ENCODE results near the gene ILKAP. TPM values are rescaled to one million over a fixed set of nuclear protein-coding genes. Genes with fewer than 3 reads are reported as not detected.

Gene ILKAP, protein sequence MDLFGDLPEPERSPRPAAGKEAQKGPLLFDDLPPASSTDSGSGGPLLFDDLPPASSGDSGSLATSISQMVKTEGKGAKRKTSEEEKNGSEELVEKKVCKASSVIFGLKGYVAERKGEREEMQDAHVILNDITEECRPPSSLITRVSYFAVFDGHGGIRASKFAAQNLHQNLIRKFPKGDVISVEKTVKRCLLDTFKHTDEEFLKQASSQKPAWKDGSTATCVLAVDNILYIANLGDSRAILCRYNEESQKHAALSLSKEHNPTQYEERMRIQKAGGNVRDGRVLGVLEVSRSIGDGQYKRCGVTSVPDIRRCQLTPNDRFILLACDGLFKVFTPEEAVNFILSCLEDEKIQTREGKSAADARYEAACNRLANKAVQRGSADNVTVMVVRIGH
- 10 to 100 TPM; 32.2 to 34.9 TPM for total RNA-seq
- long read RNA-seq, donor 1, transcript ILKAP-201 (12 exons, 1,490 nt): major isoform, 9 of 13 reads
- long read RNA-seq, donor 1, partial matches to known transcripts: 0 of 13 reads
- long read RNA-seq, donor 1, other reads (novel, unspliced or antisense): 4 of 13 reads
- long read RNA-seq, donor 2, transcript ILKAP-201 (12 exons, 1,490 nt): major isoform, 112 of 147 reads
- long read RNA-seq, donor 2, partial matches to known transcripts: 4 of 147 reads
- long read RNA-seq, donor 2, other reads (novel, unspliced or antisense): 30 of 147 reads

DNA sequence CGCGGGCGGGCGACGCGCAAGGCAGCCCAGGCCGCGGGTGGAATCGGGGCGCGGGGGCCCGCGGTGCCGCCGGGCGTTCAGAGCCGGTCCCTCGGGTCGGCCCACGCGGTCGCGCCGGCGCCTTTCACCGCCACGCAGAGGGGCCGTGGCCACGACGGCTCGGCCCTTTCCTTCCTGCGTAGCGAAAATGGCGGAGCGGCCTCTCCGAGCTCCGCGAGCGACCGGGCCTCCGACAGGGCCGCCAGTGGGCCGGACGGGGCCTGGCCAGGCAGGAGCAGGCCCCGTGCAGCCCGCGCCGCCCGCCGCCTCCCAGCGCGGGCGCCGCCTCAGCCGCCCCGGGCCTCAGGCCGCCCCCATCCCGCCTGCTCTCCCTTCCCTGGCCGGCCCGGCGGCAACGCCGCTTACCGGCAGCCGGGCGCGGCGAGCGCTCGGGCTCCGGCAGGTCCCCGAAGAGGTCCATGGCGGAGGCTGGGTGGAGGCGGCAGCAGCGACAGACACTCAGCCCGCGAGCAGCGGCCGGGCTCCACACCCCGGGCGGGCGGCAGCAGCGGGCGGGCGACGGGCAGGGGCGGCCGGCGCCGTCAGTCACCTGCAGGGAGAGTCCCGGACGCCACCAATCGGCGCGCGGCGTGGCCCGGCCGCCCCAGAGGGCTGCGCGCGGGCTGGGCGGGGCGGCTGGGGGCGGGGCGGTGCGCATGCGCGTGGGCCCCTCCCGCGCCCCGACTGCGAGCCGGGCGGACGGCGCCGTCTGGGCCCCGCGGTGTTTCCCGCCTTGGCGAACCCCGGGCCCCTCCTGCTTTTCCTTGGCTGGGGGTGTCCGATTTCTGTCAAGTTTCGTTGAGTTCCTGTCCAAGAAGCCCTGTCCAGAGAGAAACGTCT lies at the start of gene ILKAP:
Gene ILKAP (minus strand): TSS at position 602 of the 879 bp plus-strand sequence. CDS start 142 bp downstream, at position 460.
- intact Hi-C loops (cut with DNase I): no loop called here
- peak; percentile 96 for DNase-seq (ENCODE audit: low spot score)

DNA sequence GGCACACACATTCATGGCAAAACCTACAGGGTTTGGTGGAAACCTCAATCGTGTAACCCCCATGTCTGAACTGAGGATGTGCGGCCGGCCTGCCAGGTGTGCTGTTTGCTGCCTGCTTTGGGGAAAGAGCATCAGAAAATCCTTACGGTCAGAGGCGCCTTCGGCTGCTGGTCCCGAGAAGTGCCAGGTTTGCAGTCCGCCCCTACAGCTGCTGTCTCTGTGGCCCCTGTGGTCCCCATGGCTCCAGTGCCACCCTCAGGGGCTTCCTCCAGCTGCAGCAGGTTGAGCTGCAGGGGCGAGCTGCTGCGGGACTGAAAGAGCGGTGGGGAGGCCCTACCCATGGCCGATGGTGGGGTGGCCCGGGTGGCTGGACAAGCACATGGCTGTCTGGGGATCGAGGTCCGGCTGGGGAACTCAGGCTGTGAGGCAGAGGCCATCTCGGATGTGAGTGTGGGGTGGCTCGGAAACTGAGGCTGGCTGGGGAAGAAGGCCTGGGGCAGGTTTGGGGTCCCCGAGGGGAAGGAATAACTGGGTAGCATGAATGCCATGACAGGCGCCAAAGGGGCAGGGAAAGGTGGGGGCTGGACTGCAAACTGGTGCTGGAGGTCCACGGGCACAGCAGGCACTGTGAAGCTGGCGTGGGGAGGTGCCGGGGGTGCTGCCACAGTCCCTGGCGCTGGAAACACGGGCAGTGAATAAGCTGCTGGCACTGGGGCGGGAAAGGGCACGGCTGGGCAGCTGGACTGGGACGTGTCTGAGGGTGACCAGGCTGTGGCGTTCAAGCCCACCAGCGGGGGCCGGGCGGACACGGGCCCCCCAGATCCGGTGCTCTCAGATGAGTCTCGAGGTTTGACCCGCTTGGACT lies 49.5 kb upstream of the ILKAP start:
- intact Hi-C loops (cut with DNase I): loop anchor here in 1 of 2 donors (10.0 kb wide), 1 partner anchor 128 kb away; no protein-coding TSS in a partner anchor
- peak; percentile 70 for DNase-seq (ENCODE audit: low spot score)

DNA sequence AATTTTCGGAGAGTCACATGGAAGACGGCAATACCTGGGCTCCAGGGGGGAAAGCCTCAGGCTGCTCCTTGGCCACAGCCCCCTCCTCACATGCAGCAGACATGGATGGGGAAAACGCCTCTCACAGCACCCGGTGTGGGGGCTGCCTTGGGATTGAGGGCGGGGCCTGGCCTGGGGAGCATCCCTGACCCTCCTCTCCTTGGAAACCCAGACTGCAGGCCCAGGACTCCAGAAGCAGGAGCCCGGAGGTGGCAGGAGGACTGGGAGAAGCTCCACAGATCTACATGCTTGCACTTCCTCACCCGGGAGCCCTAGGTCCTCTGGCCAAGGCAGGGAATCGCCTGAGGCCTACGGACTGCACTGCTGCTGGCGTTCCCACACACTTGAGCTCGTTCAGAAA lies 48.5 kb upstream of the ILKAP start:
- intact Hi-C loops (cut with DNase I): loop anchor here in 1 of 2 donors (10.0 kb wide), 1 partner anchor 127 kb away; no protein-coding TSS in a partner anchor
- DNase-seq (ENCODE audit: low spot score): peak; percentile 37

DNA sequence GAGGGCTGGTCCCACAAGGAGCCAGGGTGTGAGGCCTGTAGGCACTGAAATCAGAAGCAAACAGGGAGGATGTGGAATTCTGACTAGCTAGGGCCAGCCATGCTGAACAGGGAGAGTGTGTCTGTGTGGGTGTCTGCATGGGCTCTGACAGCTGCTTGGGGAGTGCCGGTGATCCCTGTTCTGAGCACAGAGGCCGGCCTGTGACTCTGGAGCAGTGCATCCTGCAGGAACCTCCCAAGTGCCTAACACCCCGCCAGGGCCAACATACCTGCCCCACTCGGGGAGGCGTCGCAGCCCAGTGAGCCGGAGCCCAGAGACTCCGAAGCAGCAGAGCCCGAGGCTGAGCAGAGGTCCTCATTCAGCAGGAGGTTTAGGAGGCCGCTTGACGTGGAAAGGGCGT lies 47.8 kb upstream of the ILKAP start:
- intact Hi-C loops (cut with DNase I): loop anchor here in 1 of 2 donors (10.0 kb wide), 1 partner anchor 127 kb away; no protein-coding TSS in a partner anchor
- DNase-seq (ENCODE audit: low spot score): peak; percentile 71

DNA sequence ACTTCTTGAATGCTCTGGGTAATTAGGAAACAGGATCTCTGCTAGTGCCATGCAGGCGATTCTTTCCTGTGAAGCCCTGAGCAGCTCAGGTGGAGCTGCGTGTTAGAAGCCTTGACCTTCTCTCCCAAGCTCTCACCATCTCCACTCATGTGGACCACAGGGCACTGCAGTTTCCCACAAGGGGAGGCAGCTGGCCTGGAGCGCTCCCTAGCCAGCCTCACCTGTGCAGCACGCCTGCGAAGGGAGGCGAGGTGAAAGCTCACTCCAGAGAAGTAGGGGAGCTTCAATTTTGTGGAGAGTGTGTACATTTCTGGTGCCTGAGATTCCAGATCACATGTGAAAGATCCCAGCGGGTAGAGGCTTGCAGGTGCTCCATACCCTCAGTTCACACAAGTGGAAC lies 47.4 kb upstream of the ILKAP start:
- peak; percentile 66 for DNase-seq (ENCODE audit: low spot score)
- intact Hi-C loops (cut with DNase I): loop anchor here in 1 of 2 donors (10.0 kb wide), 1 partner anchor 126 kb away; no protein-coding TSS in a partner anchor

DNA sequence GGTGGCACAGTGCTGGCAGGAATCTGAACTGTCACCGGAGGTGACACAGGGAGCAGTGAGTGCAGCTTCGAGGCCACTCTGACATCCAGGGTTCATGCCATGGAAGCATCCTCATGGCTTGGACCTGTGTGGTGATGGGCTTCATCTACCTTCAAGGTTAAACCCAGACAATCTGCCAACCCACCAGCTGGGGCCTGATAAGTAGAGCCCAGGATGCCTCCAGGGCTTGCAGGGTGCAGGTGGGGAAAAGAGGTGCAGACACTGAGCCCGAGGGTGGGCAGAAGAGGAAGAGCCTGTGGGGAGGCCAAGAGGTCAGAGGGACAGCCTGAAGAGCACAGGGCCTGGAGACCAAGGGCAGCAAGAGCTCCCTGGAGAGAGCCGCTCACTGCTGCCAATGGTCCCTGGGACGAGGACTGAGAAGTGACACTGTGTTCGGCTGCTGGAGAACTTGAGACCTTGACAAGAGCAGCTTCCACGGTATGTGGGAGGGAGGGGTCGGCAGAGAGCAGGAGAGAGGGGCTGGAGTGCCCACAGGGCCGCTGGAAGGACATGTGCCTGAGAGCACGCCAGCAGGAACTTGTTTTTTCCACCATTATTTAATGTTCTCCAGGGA lies 44.5 kb upstream of the ILKAP start:
- peak; percentile 55 for DNase-seq (ENCODE audit: low spot score)
- intact Hi-C loops (cut with DNase I): no loop called here

DNA sequence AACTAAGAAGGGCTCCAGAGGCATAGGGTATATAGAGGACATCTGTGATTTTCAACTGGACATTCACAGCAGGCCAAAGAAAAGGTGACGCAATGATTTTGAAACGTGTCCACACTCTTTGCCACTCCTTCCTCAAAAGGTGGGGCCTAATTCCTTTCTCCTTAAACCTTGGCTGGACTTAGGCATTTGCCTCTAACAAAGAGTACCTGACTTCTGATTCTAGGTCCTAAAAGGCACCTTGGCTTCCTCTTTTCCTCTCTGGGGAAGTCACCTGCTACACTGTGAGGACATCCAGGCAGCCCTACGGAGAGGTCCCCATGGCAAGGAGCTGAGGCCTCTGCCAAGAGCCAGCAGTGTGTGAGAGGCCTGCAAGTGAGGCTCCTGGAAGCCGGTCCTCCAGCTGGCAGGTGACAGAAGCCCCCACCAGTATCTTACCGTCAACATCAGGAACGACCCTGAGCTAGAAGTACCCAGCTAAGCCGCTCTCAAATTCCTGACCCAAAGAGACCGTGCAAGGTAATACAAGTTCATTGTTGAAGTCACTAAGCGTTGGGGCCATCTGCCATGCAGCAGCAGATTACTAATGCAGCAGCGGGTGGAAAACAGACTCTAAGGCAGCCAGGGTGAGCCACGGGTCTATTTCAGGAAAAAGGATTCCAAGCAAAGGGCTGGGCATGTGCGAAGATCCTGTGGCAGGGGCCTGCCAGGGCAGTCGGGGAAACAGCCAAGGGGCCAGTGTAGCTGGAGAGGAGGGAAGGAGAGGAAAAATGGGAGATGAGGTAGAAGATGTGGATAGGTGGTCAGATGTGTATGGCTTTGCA lies 43.7 kb upstream of the ILKAP start:
- peak; percentile 62 for DNase-seq (ENCODE audit: low spot score)
- intact Hi-C loops (cut with DNase I): no loop called here

DNA sequence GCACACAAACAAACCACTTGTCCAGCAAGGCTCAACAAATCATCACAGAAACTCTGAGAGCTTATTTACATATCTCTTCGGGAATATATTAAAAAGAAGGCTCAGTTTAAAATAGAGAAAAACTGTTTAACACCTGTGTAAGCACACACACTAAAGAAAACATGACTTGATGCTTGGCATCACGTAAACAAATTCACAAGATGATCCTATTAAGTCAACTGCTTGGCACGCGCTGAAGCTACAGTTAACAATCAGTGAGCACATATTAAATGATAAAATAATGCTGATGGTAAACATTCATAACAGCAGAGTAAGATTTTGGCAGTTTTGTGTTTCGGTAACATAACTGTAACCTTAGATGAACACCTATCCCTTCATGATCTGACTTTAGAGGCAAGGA lies 40.7 kb upstream of the ILKAP start:
- DNase-seq (ENCODE audit: low spot score): no peak
- intact Hi-C loops (cut with DNase I): no loop called here

DNA sequence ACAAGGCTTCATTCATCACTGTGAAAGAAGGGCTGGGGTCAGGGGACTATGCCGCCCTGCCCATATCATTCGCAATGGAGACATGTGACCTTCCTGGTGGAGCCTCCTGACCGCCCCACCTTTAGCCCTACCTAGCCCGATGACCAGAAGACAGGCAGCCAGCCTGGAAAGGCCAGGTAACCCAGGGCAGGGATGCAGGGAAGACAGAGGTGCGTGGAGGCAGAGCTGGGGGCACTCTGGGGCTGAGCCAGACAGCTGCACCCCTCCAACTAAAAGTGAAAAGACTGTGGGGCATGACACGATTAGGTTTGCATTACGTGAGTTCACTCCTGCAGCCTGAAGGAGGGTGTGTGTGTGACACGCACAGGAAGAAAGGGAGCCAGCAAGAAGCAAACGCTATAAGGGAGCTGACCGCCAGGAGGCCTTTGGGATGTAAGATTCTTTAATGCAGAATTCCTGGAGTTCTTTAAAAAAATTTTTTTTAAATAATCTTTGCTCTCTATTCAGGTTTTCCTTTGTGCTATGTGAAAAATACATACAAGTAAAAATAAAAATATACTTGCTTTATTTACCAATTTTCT lies 40.1 kb upstream of the ILKAP start:
- intact Hi-C loops (cut with DNase I): no loop called here
- peak; percentile 66 for DNase-seq (ENCODE audit: low spot score)

DNA sequence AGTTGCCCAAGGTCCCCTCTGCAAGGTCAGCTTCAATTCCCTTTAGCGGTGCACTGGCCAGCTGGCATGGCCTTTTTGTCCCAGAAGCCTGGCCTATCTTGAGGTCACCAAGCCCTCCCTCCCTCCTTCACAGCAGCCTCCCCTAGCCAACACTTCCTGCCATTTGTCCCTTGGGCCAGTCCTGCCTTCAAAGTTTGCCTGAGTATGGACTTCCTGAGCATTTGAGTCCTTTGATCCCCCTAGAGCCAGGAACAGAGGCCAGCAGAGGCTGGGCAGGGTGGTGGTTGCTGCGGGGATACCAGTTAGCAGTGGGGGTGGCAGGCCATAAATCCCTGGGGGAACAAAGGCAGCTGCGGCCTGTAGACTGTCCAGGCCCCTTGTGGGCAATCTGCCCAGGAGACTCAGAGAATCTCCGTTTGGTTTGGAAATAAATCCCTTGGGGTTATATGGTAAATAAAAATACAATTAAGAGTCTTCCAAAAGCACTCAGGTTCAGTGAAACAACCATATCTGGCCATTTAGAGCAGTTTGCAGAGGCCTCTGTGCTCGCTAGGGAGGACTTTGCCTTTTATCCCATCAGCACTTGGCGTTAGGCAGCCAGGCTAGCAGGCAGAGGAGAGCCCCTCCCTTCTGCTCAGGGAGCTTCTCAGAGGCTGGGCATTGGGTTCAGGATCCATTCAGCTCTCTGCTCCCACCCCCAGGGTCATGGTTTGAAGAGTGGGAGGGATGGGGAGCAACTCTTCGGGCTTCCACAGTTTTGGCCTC lies 39.4 kb upstream of the ILKAP start:
- intact Hi-C loops (cut with DNase I): no loop called here
- DNase-seq (ENCODE audit: low spot score): peak; percentile 70

DNA sequence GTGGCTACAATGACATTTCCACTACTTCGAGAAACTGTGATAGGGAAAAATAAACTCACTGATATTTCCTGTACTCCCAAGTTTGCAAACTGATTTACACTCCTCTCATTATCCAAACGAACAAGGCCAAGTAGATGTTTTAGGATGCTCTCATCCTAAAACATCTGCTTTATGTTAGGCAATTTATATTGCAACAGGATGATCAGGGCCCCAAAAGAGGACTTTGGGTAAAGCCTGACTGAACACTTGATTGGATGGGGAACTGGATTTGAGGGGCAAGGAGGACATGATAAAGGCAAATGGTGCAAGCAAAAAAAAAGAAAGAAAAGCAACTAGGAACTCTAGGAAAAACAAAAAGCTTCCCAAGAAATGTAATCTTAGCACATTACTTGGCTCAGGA lies 38.5 kb upstream of the ILKAP start:
- no peak for DNase-seq (ENCODE audit: low spot score)
- intact Hi-C loops (cut with DNase I): loop anchor here in 1 of 2 donors (1.0 kb wide), 1 partner anchor 43 kb away; no protein-coding TSS in a partner anchor

DNA sequence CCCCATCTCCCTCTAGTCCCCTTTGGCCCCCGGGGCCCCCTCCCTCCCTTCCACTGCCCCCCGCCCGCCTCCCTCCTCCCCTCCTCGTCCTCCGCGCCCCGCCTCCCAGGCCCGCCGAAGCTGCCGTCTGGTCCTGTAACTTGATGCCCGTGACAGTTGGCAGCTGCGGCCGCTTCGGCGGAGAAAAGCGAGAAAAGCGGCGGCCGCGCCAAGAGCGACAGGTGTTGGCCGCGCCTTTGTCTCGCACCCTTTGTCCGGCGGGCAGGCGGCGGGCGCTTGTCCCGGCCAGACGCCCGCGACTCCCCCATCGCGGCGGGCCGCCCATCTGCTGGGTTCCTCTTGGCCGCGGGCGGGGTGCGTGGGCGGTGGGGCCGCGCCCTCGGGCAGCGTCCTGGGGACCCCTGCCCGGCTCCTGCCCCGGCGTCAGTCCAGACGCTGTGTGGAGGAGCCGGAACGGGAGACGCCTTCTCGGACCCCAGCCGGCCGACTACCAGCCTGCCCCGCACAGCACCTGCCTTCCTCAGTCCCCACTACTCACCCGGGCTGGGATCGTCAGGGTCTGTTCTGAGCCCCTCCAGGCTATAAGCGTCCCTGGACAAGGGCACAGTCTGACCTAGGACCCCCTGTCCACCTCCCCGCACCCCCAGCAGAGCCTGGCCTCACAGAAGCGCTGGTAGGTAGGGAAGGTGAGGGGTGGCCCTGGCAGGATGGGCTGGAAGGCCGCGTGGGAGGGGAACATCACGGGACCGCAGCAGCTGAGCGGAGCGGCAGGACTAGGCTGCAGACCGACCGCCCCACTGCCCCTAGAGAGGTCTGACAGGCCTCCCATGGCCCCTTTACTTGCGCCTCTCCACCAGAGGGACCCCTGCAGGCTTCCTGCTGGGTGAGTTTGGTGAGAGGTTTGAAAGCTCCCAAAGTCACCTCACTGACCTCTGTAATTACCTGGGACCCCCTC lies 37.5 kb upstream of the ILKAP start:
- intact Hi-C loops (cut with DNase I): loop anchor here in 1 of 2 donors (1.0 kb wide), 1 partner anchor 44 kb away; no protein-coding TSS in a partner anchor
- peak; percentile 82 for DNase-seq (ENCODE audit: low spot score)

DNA sequence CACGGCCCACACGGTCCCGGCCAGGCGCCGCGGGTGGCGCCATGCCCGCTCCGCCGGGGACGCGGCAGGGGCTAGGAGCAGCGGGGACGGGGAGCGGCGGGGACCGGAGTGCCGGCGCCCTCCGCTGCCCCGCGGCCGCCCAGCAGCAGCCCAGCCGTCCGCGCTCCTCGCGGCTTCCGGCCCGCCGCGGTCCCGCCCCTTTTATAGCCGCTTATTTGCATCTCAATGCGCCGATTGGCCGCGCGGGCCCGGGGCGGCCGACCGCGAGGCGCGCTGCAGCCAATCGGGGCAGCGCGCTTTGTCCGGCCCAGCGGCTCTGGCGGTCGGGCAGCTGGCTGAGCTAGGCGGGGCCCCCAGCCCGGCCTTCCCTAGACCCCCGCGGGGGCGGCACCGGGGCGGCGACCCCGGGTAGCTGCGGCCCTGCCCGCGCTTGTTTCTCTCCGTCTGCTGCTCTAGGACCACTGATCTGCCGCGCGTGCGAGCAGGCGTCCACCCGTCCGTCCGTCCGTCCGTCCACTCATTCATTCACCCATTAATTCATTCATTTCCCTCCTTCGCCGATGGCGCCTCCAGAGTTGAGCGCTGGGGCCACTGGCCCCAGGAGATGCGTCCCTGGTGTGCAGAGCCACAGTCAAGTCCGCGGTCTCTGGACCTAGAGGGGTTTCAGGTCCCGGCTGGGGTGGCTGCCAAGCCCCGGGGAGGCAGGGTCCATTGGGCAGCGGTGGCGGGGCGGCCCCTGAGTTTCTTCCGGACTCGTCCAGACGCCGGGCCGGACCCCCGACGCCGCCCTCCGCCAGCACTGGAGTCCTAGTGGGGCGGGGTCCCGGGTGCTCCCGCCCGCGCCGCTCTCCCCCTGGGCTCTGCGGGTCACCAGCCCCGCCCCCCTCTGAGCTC lies 36.6 kb upstream of the ILKAP start, which contains the start of gene HES6:
Gene HES6 (minus strand): TSS at position 176 of the 894 bp plus-strand sequence. CDS start 133 bp downstream, at position 43.
- intact Hi-C loops (cut with DNase I): no loop called here
- DNase-seq (ENCODE audit: low spot score): peak; percentile 96

DNA sequence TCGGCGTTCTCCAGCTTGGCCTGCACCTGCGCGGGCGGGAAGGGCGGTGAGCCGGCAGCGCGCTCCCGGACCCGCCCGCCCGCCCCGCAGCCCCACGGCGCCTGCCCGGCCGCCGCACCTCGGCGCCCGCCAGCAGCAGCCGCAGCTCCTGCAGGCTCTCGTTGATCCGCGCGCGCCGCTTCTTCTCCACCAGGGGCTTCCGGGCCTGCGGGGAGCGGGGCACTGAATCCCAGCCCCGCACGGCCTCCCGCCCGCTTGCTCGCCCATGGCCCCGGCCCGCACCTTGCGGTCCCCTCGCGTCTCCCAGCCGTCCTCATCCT lies 36.0 kb upstream of the ILKAP start:
- DNase-seq (ENCODE audit: low spot score): no peak
- intact Hi-C loops (cut with DNase I): no loop called here

Measured in posterior vena cava (tissue), 2 donors.